AG04450 (cell line): ENCODE data around the gene CLPSL1. TPM values are rescaled to one million over a fixed set of nuclear protein-coding genes. Genes with fewer than 3 reads are reported as not detected.
A peak's percentile ranks its signal among the peaks of the same experiment; 100 is the strongest.

Experiments
- CTCF ChIA-PET: fragments of 300-600, 350-600 bp; formaldehyde crosslinking; extraction: SDS; loops from one replicate; lab custom pipeline; 2022; ENCODE audit warnings: antibody characterized with exemption, inconsistent platforms; lab: Charles Lee
- POLR2A ChIA-PET: fragments of 350-600 bp; formaldehyde crosslinking; extraction: SDS; loops from one replicate; lab custom pipeline; 2021; ENCODE audit warnings: antibody characterized with exemption, inconsistent platforms; lab: Yijun Ruan, JAX
- DNase-seq: peaks from one replicate; pipeline ENCODE4 v3.0.0-alpha.2; 2011; ENCODE audit warnings: low read depth, low spot score
- H3K27ac ChIP-seq: one replicate; pipeline ENCODE4 v1.5.1; 2012; ENCODE audit warnings: low read depth, low read length, control low read depth
- H3K27me3 ChIP-seq: one replicate; pipeline ENCODE4 v1.6.0; 2012; ENCODE audit warnings: low read length; ENCODE audit not compliant: control insufficient read depth, insufficient read depth
- H3K4me3 ChIP-seq: 2 replicates; pipeline ENCODE4 v1.5.1; 2011; ENCODE audit warnings: mild to moderate bottlenecking, low read depth, low read length, control low read depth
- H3K9me3 ChIP-seq: 2 replicates; pipeline ENCODE4 v1.5.1; 2012; ENCODE audit warnings: low read length; ENCODE audit not compliant: control insufficient read depth, insufficient read depth
- polyA plus RNA-seq: library from polyadenylated mRNA; depleted of rRNA; stranded (reverse); fragments of >200 nt; gene quantifications from 2 replicates; pipeline ENCODE4 v1.2.3, GENCODE V29; 2011
- TF ChIP-seq, protein P1 (sequence below): IDR thresholded peaks from 2 replicates; pipeline ENCODE4 v1.5.1; 2011; ENCODE audit warnings: low read depth, low read length, control low read depth, inconsistent platforms

CLPSL1 gene
- polyA plus RNA-seq, 1 experiment = not detected

DNA sequence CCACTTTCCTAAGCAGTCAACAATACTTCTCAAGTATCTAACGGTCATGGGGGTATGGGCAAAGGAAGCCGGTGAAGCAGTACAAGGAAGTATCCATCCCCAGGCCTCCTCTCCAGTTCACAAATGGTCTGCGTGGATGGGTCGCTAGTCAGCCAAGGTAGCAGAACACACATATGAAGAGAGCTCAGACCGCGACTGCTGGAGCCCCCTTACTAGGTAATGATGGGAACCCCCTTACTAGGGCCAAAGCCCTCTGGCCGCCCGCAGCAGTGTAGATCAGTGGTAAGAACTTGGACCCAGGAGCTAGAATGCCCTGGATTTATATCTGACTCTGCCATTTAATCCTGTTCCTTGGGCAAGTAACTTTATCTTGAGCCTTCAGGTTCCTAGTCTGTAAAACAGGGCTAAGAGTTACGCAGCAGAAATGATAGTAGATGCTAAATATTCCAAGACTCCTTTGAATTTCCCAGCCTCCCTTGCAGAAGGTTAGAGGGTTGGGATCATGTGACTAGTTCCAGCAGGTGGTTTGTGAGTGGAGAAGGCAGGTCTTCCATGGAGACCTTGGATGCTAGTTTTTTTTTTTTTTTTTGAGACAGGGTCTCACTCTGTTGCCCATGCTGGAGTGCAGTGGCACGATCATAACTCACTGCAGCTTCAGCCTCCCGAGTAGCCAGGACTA lies 6.6 kb upstream of the CLPSL1 start:
- TF ChIP-seq, protein P1, sequence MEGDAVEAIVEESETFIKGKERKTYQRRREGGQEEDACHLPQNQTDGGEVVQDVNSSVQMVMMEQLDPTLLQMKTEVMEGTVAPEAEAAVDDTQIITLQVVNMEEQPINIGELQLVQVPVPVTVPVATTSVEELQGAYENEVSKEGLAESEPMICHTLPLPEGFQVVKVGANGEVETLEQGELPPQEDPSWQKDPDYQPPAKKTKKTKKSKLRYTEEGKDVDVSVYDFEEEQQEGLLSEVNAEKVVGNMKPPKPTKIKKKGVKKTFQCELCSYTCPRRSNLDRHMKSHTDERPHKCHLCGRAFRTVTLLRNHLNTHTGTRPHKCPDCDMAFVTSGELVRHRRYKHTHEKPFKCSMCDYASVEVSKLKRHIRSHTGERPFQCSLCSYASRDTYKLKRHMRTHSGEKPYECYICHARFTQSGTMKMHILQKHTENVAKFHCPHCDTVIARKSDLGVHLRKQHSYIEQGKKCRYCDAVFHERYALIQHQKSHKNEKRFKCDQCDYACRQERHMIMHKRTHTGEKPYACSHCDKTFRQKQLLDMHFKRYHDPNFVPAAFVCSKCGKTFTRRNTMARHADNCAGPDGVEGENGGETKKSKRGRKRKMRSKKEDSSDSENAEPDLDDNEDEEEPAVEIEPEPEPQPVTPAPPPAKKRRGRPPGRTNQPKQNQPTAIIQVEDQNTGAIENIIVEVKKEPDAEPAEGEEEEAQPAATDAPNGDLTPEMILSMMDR = no peak
- DNase-seq = no peak
- H3K9me3 ChIP-seq = peaks cover 3% of the 10 kb centered on the region; the same call in 1 of the 2 replicates
- ChIA-PET POLR2A (no interaction called here), CTCF (no interaction called here)
- H3K27ac ChIP-seq = no peak overlapping the region
- peaks cover 31% of the 10 kb centered on the region for H3K27me3 ChIP-seq
- H3K4me3 ChIP-seq = no peak overlapping the region

DNA sequence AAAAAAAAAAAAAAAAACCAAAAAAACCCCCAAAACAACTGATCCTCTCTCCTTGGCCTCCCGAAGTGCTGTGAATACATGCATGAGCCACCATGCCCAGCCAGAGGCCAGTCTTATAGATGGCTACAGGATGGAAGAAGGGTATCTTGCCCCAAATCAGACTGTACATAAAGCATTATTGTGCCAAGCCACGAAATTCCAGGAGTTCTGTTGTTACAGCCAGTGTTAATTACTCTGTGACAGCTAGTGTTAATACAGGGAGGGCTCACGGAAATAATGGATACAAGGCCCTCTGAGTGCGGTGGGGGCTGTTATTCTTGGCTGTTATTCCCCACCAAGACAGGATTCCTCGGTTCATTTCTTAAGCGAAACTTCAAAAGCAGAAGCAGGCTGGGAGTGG lies 5.8 kb upstream of the CLPSL1 start:
- CTCF ChIA-PET = interaction anchor here (1.0 kb wide), 1 partner anchor 39 kb away, joined by 3 read pairs; no protein-coding TSS in a partner anchor
- Histone ChIP-seq H3K27ac (no peak overlapping the region), H3K27me3 (peaks cover 28% of the 10 kb centered on the region), H3K4me3 (no peak overlapping the region), H3K9me3 (peaks cover 3% of the 10 kb centered on the region; the same call in 1 of the 2 replicates)
- TF ChIP-seq, protein P1 = no peak
- DNase-seq = no peak
- POLR2A ChIA-PET = no interaction called here

DNA sequence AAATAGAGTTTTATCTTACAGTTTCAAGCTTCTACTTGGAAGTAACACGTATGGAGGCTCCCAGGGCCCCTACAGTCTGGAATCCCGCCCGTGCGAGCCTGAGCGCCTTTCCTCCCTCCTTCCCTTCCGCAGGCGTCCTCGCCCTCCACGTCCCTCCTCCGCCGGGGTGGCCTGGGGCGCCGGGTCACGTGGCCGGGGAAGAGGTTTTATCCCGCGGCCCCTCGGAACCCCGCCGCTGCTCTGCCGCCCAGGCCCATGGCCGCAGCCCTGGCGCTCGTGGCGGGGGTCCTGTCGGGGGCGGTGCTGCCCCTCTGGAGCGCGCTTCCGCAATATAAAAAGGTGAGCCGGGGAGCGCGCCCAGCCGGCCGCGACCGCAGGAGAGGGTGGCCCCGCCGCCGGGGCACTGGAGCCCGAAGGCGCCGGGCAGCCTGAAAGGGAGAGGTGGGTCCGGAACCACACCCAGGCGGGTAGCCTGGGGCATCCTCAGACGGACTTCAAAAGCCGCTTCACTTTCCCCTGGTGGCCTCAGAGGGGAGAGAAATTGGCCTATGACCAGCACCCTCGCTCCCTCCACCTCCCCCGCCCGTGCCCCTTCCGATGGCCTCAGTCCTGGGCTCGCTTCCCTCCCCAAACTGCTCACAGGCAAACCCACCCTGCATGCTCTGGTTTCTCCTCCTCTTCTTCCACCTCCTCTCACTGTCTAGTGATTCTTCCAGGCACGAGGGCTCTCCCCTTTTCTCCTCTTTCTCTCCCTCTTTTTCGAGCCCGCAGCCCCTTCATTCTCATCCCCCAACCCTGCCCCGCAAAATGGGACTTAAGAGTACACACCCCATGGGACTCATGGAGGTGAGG lies 4.2 kb upstream of the CLPSL1 start, which contains the start of gene CLPSL2:
TSS of gene CLPSL2 (plus strand) at position 235 of the 852 bp plus-strand sequence. CDS start at position 256, 21 bp downstream.
- H3K27me3 ChIP-seq = peaks cover 30% of the 10 kb centered on the region
- CTCF ChIA-PET = interaction anchor here (1.0 kb wide), 1 partner anchor 180 kb away, joined by 6 read pairs; no protein-coding TSS in a partner anchor

DNA sequence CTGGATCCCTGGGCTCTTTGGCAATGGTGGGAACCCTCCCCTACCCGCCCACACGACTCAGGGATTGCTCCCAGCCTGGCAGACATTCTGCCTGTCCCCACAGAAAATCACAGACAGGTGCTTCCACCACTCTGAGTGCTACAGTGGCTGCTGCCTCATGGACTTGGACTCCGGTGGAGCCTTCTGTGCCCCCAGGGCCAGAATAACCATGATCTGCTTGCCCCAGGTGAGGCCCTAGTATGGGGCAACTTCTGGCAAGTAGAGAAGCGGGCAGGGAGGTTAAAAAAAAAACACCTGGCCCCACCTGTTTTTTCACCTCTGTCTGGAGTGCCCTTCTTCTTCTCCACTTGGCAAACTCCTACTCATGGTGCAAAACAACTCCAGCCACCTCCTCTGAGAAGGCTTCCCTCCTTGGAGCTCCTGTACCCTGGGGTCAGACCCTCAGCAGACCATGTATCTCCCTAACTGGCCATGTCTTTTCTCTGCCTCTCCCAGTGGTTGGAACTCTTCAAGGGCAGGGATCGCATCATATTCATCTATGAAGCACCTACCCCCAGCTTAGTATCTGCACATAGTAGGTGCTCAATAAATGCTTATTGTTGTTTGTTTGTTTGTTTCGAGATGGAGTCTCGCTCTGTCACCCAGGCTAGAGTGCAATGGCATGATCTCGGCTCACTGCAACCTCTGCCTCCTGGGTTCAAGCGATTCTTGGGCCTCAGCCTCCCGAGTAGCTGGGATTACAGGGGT lies 3.3 kb upstream of the CLPSL1 start:
- CTCF ChIA-PET = interaction anchor here (0.6 kb wide), 1 partner anchor 41 kb away, joined by 3 read pairs; no protein-coding TSS in a partner anchor

More for the DNA sequence above, 4.2 kb upstream of the CLPSL1 start, which contains the start of gene CLPSL2:
- peaks cover 3% of the 10 kb centered on the region; the same call in 1 of the 2 replicates for H3K9me3 ChIP-seq
- no peak within 1 kb of the TSS for H3K27ac ChIP-seq
- H3K4me3 ChIP-seq = peak within 1 kb of the TSS; percentile 45; the same call in 1 of the 2 replicates
- TF ChIP-seq, protein P1 = no peak
- POLR2A ChIA-PET = no interaction called here
- DNase-seq = no peak

More for the DNA sequence above, 3.3 kb upstream of the CLPSL1 start:
- POLR2A ChIA-PET = no interaction called here
- no peak for DNase-seq
- TF ChIP-seq, protein P1 = no peak
- H3K27ac ChIP-seq = no peak overlapping the region
- peaks cover 35% of the 10 kb centered on the region for H3K27me3 ChIP-seq
- no peak overlapping the region for H3K4me3 ChIP-seq
- peaks cover 3% of the 10 kb centered on the region; the same call in 1 of the 2 replicates for H3K9me3 ChIP-seq
